Calu3 (cell line): ENCODE results near the gene ANP32E. TPM values are rescaled to one million over a fixed set of nuclear protein-coding genes. Genes with fewer than 3 reads are reported as not detected.
"Not testable (repeated sequence)": the region's sequence is repeated elsewhere in the genome, so short reads cannot be mapped to it uniquely, and the experiment has no call there.

Source experiments
- BruUV-seq: library from RNA; stranded (reverse); fragments of 400-500 nt; replicated peaks from 2 replicates; lab custom pipeline; 2021; lab: Mats Ljungman, UMichigan
- CTCF ChIA-PET: fragments of 300-600 bp; sonication (Branson Sonifier 250); formaldehyde crosslinking; loops from one replicate; lab custom pipeline; 2022; ENCODE audit warnings: antibody characterized with exemption; lab: Charles Lee
- DNase-seq: peaks from one replicate; pipeline ENCODE4 v3.0.0; 2022
- H3K27ac Mint-ChIP-seq: one replicate; pipeline ENCODE4 v1.8.0; 2022; ENCODE audit warnings: mixed read lengths; ENCODE audit not compliant: unreplicated experiment
- H3K27me3 Mint-ChIP-seq: one replicate; pipeline ENCODE4 v1.8.0; 2022; ENCODE audit warnings: mixed read lengths; ENCODE audit not compliant: unreplicated experiment
- H3K36me3 Mint-ChIP-seq: one replicate; pipeline ENCODE4 v1.8.0; 2022; ENCODE audit warnings: mild to moderate bottlenecking, moderate library complexity, mixed read lengths; ENCODE audit not compliant: insufficient read depth, unreplicated experiment
- H3K4me1 Mint-ChIP-seq: one replicate; pipeline ENCODE4 v1.8.0; 2022; ENCODE audit warnings: mild to moderate bottlenecking, low read depth, mixed read lengths; ENCODE audit not compliant: unreplicated experiment
- H3K4me3 Mint-ChIP-seq: one replicate; pipeline ENCODE4 v1.8.0; 2022; ENCODE audit warnings: mild to moderate bottlenecking, low read depth, moderate library complexity, mixed read lengths; ENCODE audit not compliant: unreplicated experiment
- H3K9me3 Mint-ChIP-seq: one replicate; pipeline ENCODE4 v1.8.0; 2022; ENCODE audit warnings: low read depth, mixed read lengths; ENCODE audit not compliant: unreplicated experiment
- CTCF ChIP-seq: fragments of 200-600 bp; IDR thresholded peaks from one replicate; pipeline ENCODE4 v1.8.0; 2022; ENCODE audit warnings: antibody characterized with exemption; ENCODE audit not compliant: unreplicated experiment
- intact Hi-C: fragments of 100-400 bp; cut with micrococcal nuclease; formaldehyde crosslinking; loops from one replicate; pipeline ENCODE4 v1.10.0; 2022; ENCODE audit not compliant: unreplicated experiment
- total RNA-seq: library from RNA; stranded (reverse); gene quantifications from 2 replicates; pipeline ENCODE4 v1.2.3, GENCODE V29; 2022

The ANP32E gene
- total RNA-seq, 1 experiment from 2014 or later = 129 TPM

DNA sequence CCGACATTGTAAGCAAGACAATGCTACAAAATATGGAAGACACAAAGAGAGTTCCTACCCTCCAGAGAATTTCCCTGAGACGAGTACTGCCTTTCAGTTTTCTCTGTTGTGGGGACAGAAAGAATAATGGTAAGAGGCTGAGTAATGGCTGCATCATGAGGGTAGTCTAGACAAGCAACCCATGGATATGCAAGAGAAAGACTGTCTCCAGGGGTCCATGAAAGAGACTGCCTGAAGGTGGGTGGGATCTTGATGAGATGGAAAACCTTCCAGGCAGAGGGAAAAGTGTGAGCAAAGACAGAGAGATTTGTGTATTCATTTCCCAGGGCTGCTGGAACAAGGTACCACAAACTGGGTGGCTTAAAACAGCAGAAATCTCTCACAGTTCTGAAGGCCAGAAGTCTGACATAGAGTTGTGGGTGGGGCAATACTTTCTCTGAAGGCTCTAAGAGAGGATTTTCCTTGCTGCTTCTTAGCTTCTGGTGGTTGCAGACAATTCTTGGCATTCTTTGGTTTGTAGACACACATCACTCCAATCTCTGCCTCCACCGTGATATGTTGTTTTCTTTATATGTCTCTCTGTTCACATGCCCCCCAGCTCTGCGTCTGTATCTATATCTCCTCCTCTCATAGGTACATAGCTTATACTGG lies 41.4 kb downstream of the ANP32E start:
- Mint-ChIP-seq H3K9me3 (no peaks in the 10 kb centered on the region), H3K4me1 (peaks cover 25% of the 10 kb centered on the region), H3K27ac (no peak overlapping the region), H3K27me3 (no peaks in the 10 kb centered on the region), H3K36me3 (no peaks in the 10 kb centered on the region), H3K4me3 (no peak overlapping the region)
- TF ChIP-seq CTCF = no peak
- DNase-seq = no peak
- intact Hi-C loops = no loop called here
- no TSS peak for BruUV-seq
- CTCF ChIA-PET = no interaction called here

- no peaks in the 10 kb centered on the region for H3K27me3 Mint-ChIP-seq
- H3K36me3 Mint-ChIP-seq = no peaks in the 10 kb centered on the region
- H3K4me3 Mint-ChIP-seq = no peak overlapping the region
- H3K9me3 Mint-ChIP-seq = no peaks in the 10 kb centered on the region
- CTCF ChIA-PET = no interaction called here
- peaks cover 35% of the 10 kb centered on the region for H3K4me1 Mint-ChIP-seq
- no peak for TF ChIP-seq CTCF
- DNase-seq = no peak
- intact Hi-C loops = no loop called here
- H3K27ac Mint-ChIP-seq = no peak overlapping the region
- no TSS peak for BruUV-seq
Measured at GRCh38 chr1:150192012-150192411, 43.9 kb downstream of the ANP32E start.

DNA sequence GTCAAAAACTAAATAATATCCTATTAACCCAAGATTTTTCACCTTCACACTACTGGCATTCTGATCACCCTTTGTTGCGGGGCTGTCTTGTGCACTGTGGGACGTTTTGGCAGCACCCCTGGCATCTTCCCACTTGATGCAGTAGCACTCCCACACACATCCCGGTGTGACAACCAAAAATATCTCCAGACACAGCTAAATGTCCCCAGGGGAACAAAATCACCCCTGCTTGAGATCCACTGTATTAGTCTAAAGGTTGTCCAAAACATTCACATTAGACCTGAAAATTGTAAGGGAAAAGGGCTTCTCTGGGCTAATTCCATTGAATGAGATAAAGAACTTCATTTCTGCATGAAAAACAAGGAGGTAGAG lies 48.4 kb downstream of the ANP32E start:
- Mint-ChIP-seq H3K36me3 (no peaks in the 10 kb centered on the region), H3K27me3 (no peaks in the 10 kb centered on the region), H3K9me3 (no peaks in the 10 kb centered on the region), H3K4me1 (peaks cover 30% of the 10 kb centered on the region), H3K4me3 (no peak overlapping the region), H3K27ac (peak overlapping the region; percentile 67)
- CTCF ChIA-PET = interaction anchor here (0.7 to 1.8 kb wide), 16 partner anchors 8 to 344 kb away, joined by 3 to 22 read pairs (median 4); partner anchors contain the start of gene VPS45
- intact Hi-C loops = loop anchor here (5.0 to 10.0 kb wide), 2 partner anchors 225 to 293 kb away; partner anchors contain the start of gene BOLA1
- TF ChIP-seq CTCF = no peak
- no peak for DNase-seq
- BruUV-seq = no TSS peak

GRCh38 chr1:150186789-150187559 lies 48.9 kb downstream of the ANP32E start:
- no TSS peak for BruUV-seq
- Mint-ChIP-seq H3K36me3 (no peaks in the 10 kb centered on the region), H3K4me1 (peaks cover 25% of the 10 kb centered on the region), H3K27ac (peak overlapping the region; percentile 67), H3K4me3 (no peak overlapping the region), H3K27me3 (no peaks in the 10 kb centered on the region), H3K9me3 (no peaks in the 10 kb centered on the region)
- intact Hi-C loops = loop anchor here (5.0 to 10.0 kb wide), 2 partner anchors 225 to 292 kb away; partner anchors contain the start of gene BOLA1
- CTCF ChIA-PET = interaction anchor here (0.6 to 1.8 kb wide), 26 partner anchors 8 to 343 kb away, joined by 3 to 22 read pairs (median 4); partner anchors contain the start of genes ANP32E, OTUD7B and VPS45
- TF ChIP-seq CTCF = peak; percentile 55
- DNase-seq = peak; percentile 34

GRCh38 chr1:150186438-150186788 lies 49.5 kb downstream of the ANP32E start:
- H3K27me3 Mint-ChIP-seq, H3K4me3 Mint-ChIP-seq, BruUV-seq, H3K9me3 Mint-ChIP-seq, DNase-seq, H3K27ac Mint-ChIP-seq, H3K36me3 Mint-ChIP-seq: not testable (repeated sequence)
- H3K4me1 Mint-ChIP-seq = peaks cover 22% of the 10 kb centered on the region
- intact Hi-C loops = loop anchor here (5.0 to 10.0 kb wide), 2 partner anchors 224 to 292 kb away; partner anchors contain the start of gene BOLA1
- CTCF ChIA-PET = interaction anchor here (0.6 to 1.8 kb wide), 11 partner anchors 8 to 299 kb away, joined by 3 to 9 read pairs (median 4); partner anchors contain the start of gene VPS45
